Panc1 (cell line): ENCODE data around the gene GPR142. TPM values are rescaled to one million over a fixed set of nuclear protein-coding genes. Genes with fewer than 3 reads are reported as not detected.

Source experiments
- ATAC-seq: fragments of 200-7000 bp; cut with Tn5 transposase; 2 replicates; pipeline ENCODE4 v1.9.1; 2020; ENCODE audit warnings: mild to moderate bottlenecking, moderate library complexity
- BruUV-seq: library from RNA; stranded (reverse); fragments of 400-500 nt; replicated peaks from 2 replicates; lab custom pipeline; 2021; lab: Mats Ljungman, UMichigan
- CTCF ChIA-PET: fragments of 300-600 bp; sonication (Branson Sonifier 250); formaldehyde crosslinking; loops from one replicate; lab custom pipeline; 2022; ENCODE audit warnings: antibody characterized with exemption; lab: Charles Lee
- POLR2A ChIA-PET: fragments of 300-600 bp; sonication (Branson Sonifier 250); formaldehyde crosslinking; loops from one replicate; lab custom pipeline; 2022; ENCODE audit warnings: antibody characterized with exemption; lab: Charles Lee
- DNase-seq: peaks from one replicate; pipeline ENCODE4 v3.0.0-alpha.2; 2010; ENCODE audit warnings: low read depth, low spot score
- H3K27ac ChIP-seq: 2 replicates; pipeline ENCODE4 v1.5.1; 2011; ENCODE audit warnings: mild to moderate bottlenecking, low read length, inconsistent platforms
- H3K27me3 ChIP-seq: fragments of 200-500 bp; sonication (Bioruptor generic); 2 replicates; pipeline ENCODE4 v1.6.0; 2014; ENCODE audit warnings: low read length, inconsistent platforms; ENCODE audit not compliant: control insufficient read depth, insufficient read depth
- H3K36me3 ChIP-seq: fragments of 200-500 bp; sonication (Bioruptor generic); 2 replicates; pipeline ENCODE4 v1.5.1; 2014; ENCODE audit warnings: inconsistent platforms, mild to moderate bottlenecking, low read length, moderate library complexity; ENCODE audit not compliant: control insufficient read depth, insufficient read depth
- H3K4me1 ChIP-seq: 2 replicates; pipeline ENCODE4 v1.5.1; 2011; ENCODE audit warnings: inconsistent platforms, mild to moderate bottlenecking, low read length, moderate library complexity; ENCODE audit not compliant: control insufficient read depth, insufficient read depth
- H3K4me3 ChIP-seq, 2 experiments: 2 replicates each; pipeline ENCODE4 v1.5.1; 2011 to 2012; ENCODE audit warnings: low read depth in 2 of 2, low read length in 2 of 2, mild to moderate bottlenecking in 2 of 2, inconsistent platforms in 1 of 2, moderate library complexity in 1 of 2
- H3K9me3 ChIP-seq: fragments of 200-500 bp; sonication (Bioruptor generic); 2 replicates; pipeline ENCODE4 v1.5.1; 2014; ENCODE audit warnings: low read depth, mild to moderate bottlenecking, inconsistent platforms, low read length, moderate library complexity; ENCODE audit not compliant: control insufficient read depth, insufficient read depth
- CTCF ChIP-seq: fragments of 450-650 bp; IDR thresholded peaks from 2 replicates; pipeline ENCODE4 v1.5.1; 2017; ENCODE audit warnings: mild to moderate bottlenecking
- POLR2AphosphoS5 ChIP-seq: IDR thresholded peaks from 2 replicates; pipeline ENCODE4 v1.6.1; 2012; ENCODE audit warnings: mild to moderate bottlenecking, low read depth, low read length, moderate library complexity
- REST ChIP-seq, 2 experiments: IDR thresholded peaks; 2 replicates each; pipeline ENCODE4 v1.6.1; 2011 to 2012; ENCODE audit warnings: low read depth in 2 of 2, control low read depth in 1 of 2, low read length in 1 of 2, mild to moderate bottlenecking in 1 of 2, moderate library complexity in 1 of 2; ENCODE audit not compliant: insufficient read depth in 1 of 2
- SIN3A ChIP-seq: IDR thresholded peaks from 2 replicates; pipeline ENCODE4 v1.6.1; 2012; ENCODE audit warnings: low read depth, mild to moderate bottlenecking, low read length, moderate library complexity, borderline replicate concordance; ENCODE audit not compliant: insufficient read depth
- TCF7L2 ChIP-seq: IDR thresholded peaks from 2 replicates; pipeline ENCODE4 v1.6.1; 2011; ENCODE audit warnings: mild to moderate bottlenecking, low read depth, low read length, inconsistent platforms
- in situ Hi-C: cut with HindIII; loops from 2 replicates; pipeline ENCODE4 v1.10.0; 2016; ENCODE audit warnings: low sequenced_read_pairs, low pct_unique_long_range_greater_than_20kb
- intact Hi-C: fragments of 100-400 bp; cut with micrococcal nuclease; formaldehyde crosslinking; loops from one replicate; pipeline ENCODE4 v1.10.0; 2022; ENCODE audit not compliant: unreplicated experiment
- total RNA-seq: library from RNA; stranded (reverse); gene quantifications from one replicate; pipeline ENCODE4 v1.2.1, GENCODE V29; 2021; ENCODE audit not compliant: unreplicated experiment

Gene GPR142
- total RNA-seq, 1 experiment from 2014 or later, result not detected

GRCh38 chr17:74354561-74354960 lies 12.7 kb upstream of the GPR142 start:
- no peaks in the 10 kb centered on the region for H3K9me3 ChIP-seq
- BruUV-seq, result no TSS peak

GRCh38 chr17:74355065-74355464 lies 12.2 kb upstream of the GPR142 start:
- H3K27me3 ChIP-seq, result peaks cover 11% of the 10 kb centered on the region
- TF ChIP-seq TCF7L2 (no peak), CTCF (no peak), SIN3A (no peak), REST (IDR thresholded peaks at IDR 0.05; ENCODE audit: insufficient read depth in 1 of 2, low read depth in 2 of 2, low read length in 1 of 2) (no peak), POLR2AphosphoS5 (no peak)
- no peak for ATAC-seq
- H3K4me3 ChIP-seq, result no peak overlapping the region
- in situ Hi-C loops, result no loop called here
- no peaks in the 10 kb centered on the region for H3K9me3 ChIP-seq
- DNase-seq, result no peak
- POLR2A ChIA-PET, result interaction anchor here (0.6 kb wide), 1 partner anchor 137 kb away, joined by 5 read pairs; no protein-coding TSS in a partner anchor
- no peak overlapping the region for H3K27ac ChIP-seq
- no peaks in the 10 kb centered on the region; the same call in 1 of the 2 replicates for H3K4me1 ChIP-seq
- no peaks in the 10 kb centered on the region for H3K36me3 ChIP-seq
- intact Hi-C loops, result no loop called here
- no TSS peak for BruUV-seq
- CTCF ChIA-PET, result no interaction called here

More at GRCh38 chr17:74354561-74354960, 12.7 kb upstream of the GPR142 start:
- Histone ChIP-seq H3K27ac (no peak overlapping the region), H3K4me3 (no peak overlapping the region), H3K4me1 (no peaks in the 10 kb centered on the region; the same call in 1 of the 2 replicates), H3K36me3 (no peaks in the 10 kb centered on the region), H3K27me3 (peaks cover 11% of the 10 kb centered on the region)
- in situ Hi-C loops, result no loop called here
- DNase-seq (no peak), ATAC-seq (peak; percentile 41)
- ChIA-PET CTCF (no interaction called here), POLR2A (interaction anchor here (0.6 kb wide), 1 partner anchor 136 kb away, joined by 5 read pairs; no protein-coding TSS in a partner anchor)
- intact Hi-C loops, result loop anchor here (5.0 kb wide), 1 partner anchor 47 kb away; no protein-coding TSS in a partner anchor
- no peak for TF ChIP-seq SIN3A
- no peak for TF ChIP-seq CTCF
- no peak for TF ChIP-seq TCF7L2
- no peak for TF ChIP-seq POLR2AphosphoS5
- TF ChIP-seq REST (IDR thresholded peaks at IDR 0.05; ENCODE audit: insufficient read depth in 1 of 2, low read depth in 2 of 2, low read length in 1 of 2), result no peak
